Adrenal gland (tissue), 12 donors: ENCODE results near the gene GPRC6A. TPM values are rescaled to one million over a fixed set of nuclear protein-coding genes. Genes with fewer than 3 reads are reported as not detected.

Experiments
- DNase-seq, 7 donors: peaks; one replicate each; pipeline ENCODE4 v3.0.0-alpha.2; 2019 to 2020
- H3K27ac ChIP-seq, 5 donors: fragments of 200-600 bp; sonication (generic) in 4 of 5; 1 replicate in 3 of 5; 2 replicates in 2 of 5; pipeline versions ENCODE4 v1.5.1 to v1.8.0; 2016 to 2020; ENCODE audit warnings: mild to moderate bottlenecking in 1 of 5
- H3K27me3 ChIP-seq: fragments of 200-600 bp; 2 replicates; pipeline ENCODE4 v1.8.0; 2021
- H3K36me3 ChIP-seq, 2 donors: fragments of 200-600 bp; replicated peaks in 1 of 2; 1 replicate in 1 of 2; 2 replicates in 1 of 2; pipeline versions ENCODE4 v1.5.1 to v1.8.0; 2018 to 2022
- H3K4me1 ChIP-seq, 2 donors: fragments of 200-600 bp; replicated peaks in 1 of 2; 1 replicate in 1 of 2; 2 replicates in 1 of 2; pipeline versions ENCODE4 v1.5.1 to v1.8.0; 2018 to 2021
- H3K4me3 ChIP-seq, 4 donors: fragments of 200-600 bp; sonication (generic) in 3 of 4; one replicate each; pipeline ENCODE4 v1.5.1; 2016 to 2018
- H3K9me3 ChIP-seq, 3 donors: fragments of 200-600 bp; sonication (generic) in 1 of 3; replicated peaks in 1 of 3; 1 replicate in 2 of 3; 2 replicates in 1 of 3; pipeline versions ENCODE4 v1.5.1 to v1.8.0; 2016 to 2021
- POLR2A ChIP-seq, 2 donors: fragments of 450-650 bp; IDR thresholded peaks; one replicate each; pipeline ENCODE4 v1.6.1; 2017; ENCODE audit warnings: antibody characterized with exemption in 2 of 2, mild to moderate bottlenecking in 2 of 2, moderate library complexity in 1 of 2
- WGBS, 4 donors: extraction: QIAGEN DNeasy Blood & Tissue Kit in 2 of 4; methylation state at CpG; one replicate each; pipeline versions ENCODE4 v1.1.5 to v1.1.7; 2013 to 2017; 5-methylcytosine and 5-hydroxymethylcytosine counted together
- intact Hi-C, 2 donors: fragments of 100-400 bp; cut with DNase I; formaldehyde crosslinking; loops; one replicate each; pipeline versions ENCODE4 v1.14.1 to v1.15.0; 2022 to 2023
- polyA plus RNA-seq, 3 donors: library from polyadenylated mRNA; stranded (reverse); fragments of 200-250 nt in 2 of 3; fragments of 350-450 nt in 1 of 3; fragmentation: Illumina TruSeq in 1 of 3; extraction: RNeasy Lipid Tissue Mini Kit (QIAGEN cat#74804) in 1 of 3; gene quantifications; one replicate each; pipeline ENCODE4 v1.2.3, GENCODE V29; 2013 to 2014
- total RNA-seq, 9 donors: library from RNA; depleted of rRNA in 4 of 9; stranded (reverse); fragments of >200 nt in 4 of 9; fragments of 120-200 nt in 1 of 9; fragmentation: NEBNext Ultra II Directional in 1 of 9; extraction: Animal tissue kit (Norgen Biotek cat#: 25700) in 1 of 9; gene quantifications; one replicate each; pipeline versions ENCODE4 v1.1.0 to v1.2.4, GENCODE V29; 2013 to 2023
- TF ChIP-seq, protein P1 (sequence below), 6 experiments: fragments of 450-650 bp in 4 of 6; fragments of 200-600 bp in 2 of 6; sonication (generic) in 1 of 6; IDR thresholded peaks; 1 replicate in 5 of 6; 2 replicates in 1 of 6; pipeline versions ENCODE4 v1.5.1 to v1.8.0; 2016 to 2021; ENCODE audit warnings: antibody characterized with exemption in 6 of 6, mild to moderate bottlenecking in 2 of 6, moderate library complexity in 1 of 6
- donor health status: healthy with polysubstance abuse.
- donor health status: Bipolar disorder and iron deficiency.
- donor health status: DM: yes; HTN: yes; CAD: no.
- donor health status: DM: no; HTN: no; CAD: no.
- donor health status: DM: no; HTN: no; CAD: no.
- donor health status: DM: yes; HTN: yes; CAD: no.

Gene GPRC6A
- total and polyA plus RNA-seq, 12 donors = 0.15 to 7.3 (median 0.71) TPM; not detected in 6

DNA sequence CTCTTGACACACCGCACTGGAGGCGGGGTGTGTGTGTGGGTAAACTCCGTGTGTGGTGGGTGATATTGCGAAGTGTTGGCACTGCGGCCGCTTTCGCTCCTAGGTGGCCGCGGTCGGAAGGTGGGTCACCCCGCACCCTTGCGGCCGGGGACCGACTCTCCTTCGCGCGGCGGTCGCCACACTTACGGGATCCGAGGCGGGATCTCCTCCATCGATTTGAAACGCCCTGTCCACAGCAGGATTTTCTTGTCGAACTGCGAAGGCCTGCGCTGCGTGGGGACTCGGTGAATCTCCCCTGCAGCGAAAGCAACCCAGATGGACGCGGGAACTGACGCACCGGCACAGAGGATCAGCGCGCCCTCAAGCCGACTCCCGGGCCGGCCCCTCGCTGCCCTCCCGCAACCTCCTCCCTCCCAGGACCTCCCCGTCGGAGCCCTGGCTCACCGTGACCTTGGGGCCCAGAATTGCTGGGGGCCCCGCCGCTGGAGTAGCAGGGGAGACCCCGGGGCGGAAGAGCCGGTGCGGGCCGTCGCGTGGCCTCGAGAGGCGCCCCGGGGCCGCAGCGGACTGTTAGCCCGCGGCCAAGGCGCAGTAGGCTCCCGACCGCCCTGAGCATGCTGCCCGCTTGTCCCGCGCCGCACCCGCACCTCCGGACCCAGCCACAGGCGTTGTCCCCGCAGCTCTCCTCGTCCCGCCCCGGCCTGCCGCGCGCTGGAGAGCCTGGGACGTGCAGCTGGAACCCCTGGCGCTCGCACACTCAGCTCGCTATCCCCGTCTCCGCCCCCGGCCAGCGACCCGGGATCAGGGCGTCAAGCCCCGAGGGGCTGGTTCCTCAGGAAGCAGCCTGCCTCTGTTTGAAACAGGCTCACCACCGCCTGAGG, 63.7 kb downstream of the GPRC6A start, which contains the start of gene FAM162B:
Gene FAM162B, minus strand, starts transcription at position 759 of the 881 bp plus-strand sequence. Its CDS starts 143 bp downstream, at position 616.
- no peaks in the 10 kb centered on the region for H3K9me3 ChIP-seq
- peak within 1 kb of the TSS in 2 of 5 donors; percentile 35 to 68 for H3K27ac ChIP-seq
- no peaks in the 10 kb centered on the region for H3K27me3 ChIP-seq
- H3K4me3 ChIP-seq = peak within 1 kb of the TSS in 2 of 4 donors; percentile 30 to 61
- WGBS, 4 donors = 1 to 5% (median 3%) methylated on average over 40 to 89 of the region's 89 CpGs
- intact Hi-C loops = no loop called here
- H3K36me3 ChIP-seq = no peaks in the 10 kb centered on the region
- peaks cover 0 to 4% of the 10 kb centered on the region in 2 donors for H3K4me1 ChIP-seq
- TF ChIP-seq, protein P1, sequence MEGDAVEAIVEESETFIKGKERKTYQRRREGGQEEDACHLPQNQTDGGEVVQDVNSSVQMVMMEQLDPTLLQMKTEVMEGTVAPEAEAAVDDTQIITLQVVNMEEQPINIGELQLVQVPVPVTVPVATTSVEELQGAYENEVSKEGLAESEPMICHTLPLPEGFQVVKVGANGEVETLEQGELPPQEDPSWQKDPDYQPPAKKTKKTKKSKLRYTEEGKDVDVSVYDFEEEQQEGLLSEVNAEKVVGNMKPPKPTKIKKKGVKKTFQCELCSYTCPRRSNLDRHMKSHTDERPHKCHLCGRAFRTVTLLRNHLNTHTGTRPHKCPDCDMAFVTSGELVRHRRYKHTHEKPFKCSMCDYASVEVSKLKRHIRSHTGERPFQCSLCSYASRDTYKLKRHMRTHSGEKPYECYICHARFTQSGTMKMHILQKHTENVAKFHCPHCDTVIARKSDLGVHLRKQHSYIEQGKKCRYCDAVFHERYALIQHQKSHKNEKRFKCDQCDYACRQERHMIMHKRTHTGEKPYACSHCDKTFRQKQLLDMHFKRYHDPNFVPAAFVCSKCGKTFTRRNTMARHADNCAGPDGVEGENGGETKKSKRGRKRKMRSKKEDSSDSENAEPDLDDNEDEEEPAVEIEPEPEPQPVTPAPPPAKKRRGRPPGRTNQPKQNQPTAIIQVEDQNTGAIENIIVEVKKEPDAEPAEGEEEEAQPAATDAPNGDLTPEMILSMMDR (IDR thresholded peaks at IDR 0.05) = no peak
- no peak for TF ChIP-seq POLR2A (IDR thresholded peaks at IDR 0.05)
- DNase-seq = peak in 6 of 7 donors; percentile 16 to 73 (median 27)

DNA sequence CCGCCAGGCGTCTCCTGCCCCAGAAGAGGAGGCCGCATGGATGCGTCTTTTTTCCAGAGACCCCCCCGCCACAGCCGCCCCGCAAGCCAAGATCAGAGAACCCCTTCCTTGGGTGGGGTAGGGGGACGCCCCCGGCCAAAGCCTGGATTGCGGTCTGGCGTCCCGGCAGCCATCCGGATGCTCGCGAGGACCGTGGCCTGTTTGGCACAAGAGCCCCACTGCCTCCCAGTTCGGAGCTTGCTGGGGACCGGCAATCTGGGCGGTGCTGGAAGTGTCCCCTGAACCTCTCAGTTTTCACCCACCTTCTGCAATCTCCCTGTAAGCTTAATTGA, 64.3 kb downstream of the GPRC6A start:
- Histone ChIP-seq H3K9me3 (no peaks in the 10 kb centered on the region), H3K27me3 (no peaks in the 10 kb centered on the region), H3K36me3 (no peaks in the 10 kb centered on the region), H3K4me3 (peak overlapping the region in 2 of 4 donors; percentile 30 to 61), H3K4me1 (peaks cover 0 to 4% of the 10 kb centered on the region in 2 donors), H3K27ac (peak overlapping the region in 1 of 5 donors; percentile 68)
- no peak for TF ChIP-seq POLR2A (IDR thresholded peaks at IDR 0.05)
- TF ChIP-seq, protein P1 (IDR thresholded peaks at IDR 0.05) = no peak
- WGBS, 4 donors = 49 to 100% (median 58%) methylated on average over 2 to 19 of the region's 19 CpGs
- DNase-seq = peak in 1 of 7 donors; percentile 19
- intact Hi-C loops = no loop called here

DNA sequence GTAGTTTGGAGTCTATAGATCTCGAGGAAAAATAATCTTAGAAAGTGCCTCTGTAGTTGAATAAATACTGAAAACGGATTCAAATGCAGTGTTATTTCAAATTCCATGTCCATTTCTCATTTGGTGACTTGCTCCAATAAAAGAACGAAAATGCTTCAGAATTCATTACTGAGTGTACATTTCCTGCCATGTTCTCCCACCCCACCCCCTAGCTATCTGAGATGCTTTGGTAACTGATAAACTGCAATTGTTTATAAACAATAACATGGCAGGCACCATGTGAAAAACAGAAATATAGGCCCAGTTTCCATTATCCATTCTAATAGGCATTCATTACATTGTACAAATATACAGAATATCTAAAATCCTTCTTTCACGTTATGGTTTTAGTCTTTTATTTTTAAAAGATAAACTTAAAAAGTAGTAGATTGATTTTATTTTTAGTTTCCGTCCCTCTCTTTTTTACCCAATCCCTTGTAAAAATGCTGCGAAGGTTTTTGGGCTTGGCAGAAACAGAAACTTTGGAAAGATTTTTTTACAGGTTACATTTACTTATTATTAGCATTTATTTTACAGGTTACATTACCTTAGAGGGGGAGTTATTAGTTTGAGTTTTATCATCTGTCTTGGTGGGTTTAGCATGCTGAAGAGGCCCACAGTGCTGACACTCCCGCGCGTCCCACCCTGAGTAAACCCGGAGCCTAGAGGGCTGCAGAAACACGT, 64.8 kb downstream of the GPRC6A start:
- TF ChIP-seq, protein P1 (IDR thresholded peaks at IDR 0.05) = no peak
- no peak for TF ChIP-seq POLR2A (IDR thresholded peaks at IDR 0.05)
- H3K27ac ChIP-seq = peak overlapping the region in 1 of 5 donors; percentile 68

DNA sequence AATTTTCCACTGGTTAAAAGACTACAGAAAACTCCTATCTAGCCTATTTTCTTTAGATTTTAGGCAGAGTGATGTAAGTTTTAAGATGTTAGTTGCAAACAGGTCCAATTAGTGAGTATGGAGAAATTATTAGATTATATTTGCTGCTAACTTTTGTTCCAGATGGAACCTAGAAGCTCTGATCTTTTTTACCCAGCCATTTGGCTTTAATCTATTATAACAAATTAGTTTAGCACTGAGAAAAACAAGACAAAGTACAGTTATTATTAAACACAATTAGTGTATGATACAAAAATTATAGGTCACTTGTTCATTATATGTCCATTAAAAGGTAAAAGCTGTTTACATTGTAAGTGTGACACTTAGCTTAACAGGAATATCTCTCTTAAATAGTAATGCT, 65.8 kb downstream of the GPRC6A start:
- H3K36me3 ChIP-seq = no peaks in the 10 kb centered on the region
- no peak overlapping the region for H3K4me3 ChIP-seq
- TF ChIP-seq, protein P1 (IDR thresholded peaks at IDR 0.05) = no peak
- no peak for TF ChIP-seq POLR2A (IDR thresholded peaks at IDR 0.05)
- no peak overlapping the region for H3K27ac ChIP-seq
- H3K4me1 ChIP-seq = peaks cover 0 to 4% of the 10 kb centered on the region in 2 donors
- H3K27me3 ChIP-seq = no peaks in the 10 kb centered on the region
- intact Hi-C loops = no loop called here
- H3K9me3 ChIP-seq = no peaks in the 10 kb centered on the region
- DNase-seq = no peak

More for the DNA sequence above, 64.8 kb downstream of the GPRC6A start:
- peak overlapping the region in 1 of 4 donors; percentile 61 for H3K4me3 ChIP-seq
- H3K9me3 ChIP-seq = no peaks in the 10 kb centered on the region
- H3K4me1 ChIP-seq = peaks cover 0 to 4% of the 10 kb centered on the region in 2 donors
- H3K36me3 ChIP-seq = no peaks in the 10 kb centered on the region
- intact Hi-C loops = no loop called here
- 74 to 88% (median 85%) methylated on average over 11 of the region's 11 CpGs for WGBS, 4 donors
- no peak for DNase-seq
- H3K27me3 ChIP-seq = no peaks in the 10 kb centered on the region
